Measurements from ENCODE around the gene PPIA. TPM values are rescaled to one million over a fixed set of nuclear protein-coding genes. Genes with fewer than 3 reads are reported as not detected.
"Not testable (repeated sequence)": the region's sequence is repeated elsewhere in the genome, so short reads cannot be mapped to it uniquely, and the experiment has no call there.

The PPIA gene
- total RNA-seq, 1 experiment from 2014 or later, result 2,409 TPM

DNA sequence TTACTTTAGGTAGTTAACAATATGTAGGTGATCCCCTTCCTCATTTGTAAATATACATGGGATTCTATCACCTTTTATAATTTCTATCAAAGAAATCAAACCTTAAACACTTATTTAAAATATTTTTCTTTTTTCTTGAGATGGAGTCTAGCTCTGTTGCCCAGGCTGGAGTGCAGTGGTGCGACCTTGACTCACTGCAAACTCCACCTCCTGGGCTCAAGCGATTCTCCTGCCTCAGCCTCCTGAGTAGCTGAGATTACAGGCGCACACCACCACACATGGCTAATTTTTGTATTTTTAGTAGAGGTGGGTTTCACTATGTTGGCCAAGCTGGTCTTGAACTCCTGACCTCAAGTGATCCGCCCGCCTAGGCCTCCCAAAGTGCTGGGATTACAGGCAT is 47.0 kb downstream of the PPIA start:
- not testable (repeated sequence) for H4K8ac ChIP-seq (replicated peaks; ENCODE audit: insufficient read length, low read depth, low read length); H2BK15ac ChIP-seq (ENCODE audit: low read depth, low read length); H3K4me1 ChIP-seq (ENCODE audit: insufficient read depth, low read length); H3K9ac ChIP-seq (ENCODE audit: extremely low read depth, insufficient read length, low read length); H3K4me2 ChIP-seq (ENCODE audit: insufficient read depth, insufficient read length, low read length); H4K5ac ChIP-seq (ENCODE audit: insufficient read length, low read depth, low read length); H3K4me3 Mint-ChIP-seq; H3K27me3 Mint-ChIP-seq (ENCODE audit: low read depth); H2BK12ac ChIP-seq (ENCODE audit: insufficient read length, low read depth, low read length); H2BK5ac ChIP-seq (ENCODE audit: insufficient read length, low read length); H3T11ph ChIP-seq (ENCODE audit: low read length); H3K4ac ChIP-seq (ENCODE audit: low read depth, low read length); H2AFZ ChIP-seq (ENCODE audit: low read length); H3K23ac ChIP-seq (ENCODE audit: insufficient read length, low read depth, low read length); H2BK20ac ChIP-seq (ENCODE audit: low read depth, low read length, poor library complexity, severe bottlenecking); H3K27ac Mint-ChIP-seq; H2AK5ac ChIP-seq (ENCODE audit: insufficient read length, low read length); H4K20me1 ChIP-seq (ENCODE audit: control insufficient read depth, insufficient read depth, insufficient read length); H3K23me2 ChIP-seq (ENCODE audit: insufficient read length, low read depth, low read length, poor library complexity, severe bottlenecking); H3K14ac ChIP-seq (ENCODE audit: insufficient read depth, low read length); H4K91ac ChIP-seq (ENCODE audit: insufficient read length, low read depth, low read length); H3K9me3 ChIP-seq (ENCODE audit: control insufficient read depth, low read depth, low read length); DNase-seq; H3K27me3 ChIP-seq (ENCODE audit: insufficient read depth, low read length); H3K18ac ChIP-seq (ENCODE audit: insufficient read length, low read depth, low read length); H3K27ac ChIP-seq (ENCODE audit: insufficient read length, low read depth, low read length); H3K79me1 ChIP-seq (ENCODE audit: insufficient read depth, low read depth, low read length, poor library complexity, severe bottlenecking); H3K56ac ChIP-seq (ENCODE audit: insufficient read length, low read depth, low read length); H2BK120ac ChIP-seq (ENCODE audit: low read depth, low read length, poor library complexity, severe bottlenecking); H3K9me3 Mint-ChIP-seq
- no CpG with 5 or more reads among the region's 5 CpGs for WGBS (ENCODE audit: extremely low coverage, insufficient read length, low lambda C conversion rate)
- H3K79me2 ChIP-seq (ENCODE audit: insufficient read depth, low read length), result peaks cover 23% of the 10 kb centered on the region; the same call in 1 of the 2 replicates
- Mint-ChIP-seq H3K36me3 (ENCODE audit: insufficient read depth in 1 of 3, low read depth in 3 of 3) (peaks cover 24 to 38% (median 35%) of the 10 kb centered on the region in 3 experiments), H3K4me1 (peaks cover 5 to 13% of the 10 kb centered on the region in 2 experiments)

Data from H9 (cell line).